Eye (tissue), 1 donor: ENCODE measurements around the gene RHBDD1.

ENCODE experiments used
- DNase-seq: peaks from one replicate; pipeline ENCODE4 v3.0.0-alpha.2; 2015

RHBDD1 gene

GRCh38 chr2:226943862-226944620 is 108.2 kb downstream of the RHBDD1 start:
- peak; percentile 76 for DNase-seq

GRCh38 chr2:226953206-226953605 is 117.4 kb downstream of the RHBDD1 start:
- DNase-seq: no peak

GRCh38 chr2:226953826-226954225 is 118.0 kb downstream of the RHBDD1 start:
- no peak for DNase-seq

- DNase-seq: no peak
Measured at GRCh38 chr2:226956659-226957058, 120.8 kb downstream of the RHBDD1 start.

- no peak for DNase-seq
Measured at GRCh38 chr2:226959418-226959817, 123.6 kb downstream of the RHBDD1 start.

GRCh38 chr2:226962176-226962773 is 126.4 kb downstream of the RHBDD1 start:
- no peak for DNase-seq

- no peak for DNase-seq
Measured at GRCh38 chr2:226963528-226963927, 127.7 kb downstream of the RHBDD1 start.

GRCh38 chr2:226965376-226965775 is 129.5 kb downstream of the RHBDD1 start:
- no peak for DNase-seq

GRCh38 chr2:226969417-226970080 is 133.7 kb downstream of the RHBDD1 start:
- peak; percentile 38 for DNase-seq

GRCh38 chr2:226970362-226970761 is 134.5 kb downstream of the RHBDD1 start:
- no peak for DNase-seq

GRCh38 chr2:226971084-226971483 is 135.2 kb downstream of the RHBDD1 start:
- no peak for DNase-seq

GRCh38 chr2:226971770-226972169 is 135.9 kb downstream of the RHBDD1 start:
- DNase-seq: no peak

- no peak for DNase-seq
Measured at GRCh38 chr2:226973816-226974215, 138.0 kb downstream of the RHBDD1 start.

GRCh38 chr2:226977775-226978190 is 141.9 kb downstream of the RHBDD1 start:
- DNase-seq: peak; percentile 63

GRCh38 chr2:226978300-226978699 is 142.4 kb downstream of the RHBDD1 start:
- DNase-seq: no peak

GRCh38 chr2:226979004-226979403 is 143.2 kb downstream of the RHBDD1 start:
- no peak for DNase-seq

- DNase-seq: no peak
Measured at GRCh38 chr2:226981791-226982326, 146.0 kb downstream of the RHBDD1 start.

GRCh38 chr2:226983895-226984749 is 148.3 kb downstream of the RHBDD1 start:
- peak; percentile 33 for DNase-seq

GRCh38 chr2:226984750-226985582 is 149.1 kb downstream of the RHBDD1 start:
- peak; percentile 95 for DNase-seq

GRCh38 chr2:226985583-226985946 is 149.7 kb downstream of the RHBDD1 start:
- DNase-seq: no peak

- no peak for DNase-seq
Measured at GRCh38 chr2:226991663-226992062, 155.8 kb downstream of the RHBDD1 start.

- no peak for DNase-seq
Measured at GRCh38 chr2:226993171-226993570, 157.3 kb downstream of the RHBDD1 start.
